Effector CD4-positive, alpha-beta T cell (primary cell): ENCODE results near the gene INTU.

Experiments used
- DNase-seq: peaks from one replicate; pipeline ENCODE4 v3.0.0-alpha.2; 2020

Gene INTU

DNA sequence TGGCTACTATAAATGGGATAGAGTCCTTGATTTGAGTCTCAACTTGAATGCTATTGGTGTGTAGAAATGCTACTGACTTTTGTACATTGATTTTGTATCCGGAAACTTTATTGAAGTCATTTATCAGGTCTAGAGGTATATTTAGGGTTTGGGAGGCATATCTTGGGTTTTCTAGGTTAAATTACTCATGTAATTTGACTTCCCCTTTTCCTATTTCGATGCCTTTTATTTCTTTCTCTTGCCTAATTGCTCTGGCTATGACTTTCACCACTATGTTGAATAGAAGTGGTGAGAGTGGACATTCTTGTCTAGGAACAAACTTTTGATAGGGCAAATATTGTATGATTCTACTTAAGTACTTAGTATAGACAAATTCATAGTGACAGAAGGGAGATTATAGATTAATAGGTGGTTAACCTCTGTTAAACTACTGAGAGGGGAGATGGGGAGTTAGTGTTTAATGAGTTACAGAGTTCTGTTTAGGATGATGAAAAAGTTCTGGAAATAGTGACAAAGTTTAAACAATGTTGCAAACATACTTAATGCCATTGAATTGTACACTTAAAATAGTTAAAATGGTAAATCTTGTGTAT lies 126.6 kb downstream of the INTU start:
- DNase-seq, result no peak

DNA sequence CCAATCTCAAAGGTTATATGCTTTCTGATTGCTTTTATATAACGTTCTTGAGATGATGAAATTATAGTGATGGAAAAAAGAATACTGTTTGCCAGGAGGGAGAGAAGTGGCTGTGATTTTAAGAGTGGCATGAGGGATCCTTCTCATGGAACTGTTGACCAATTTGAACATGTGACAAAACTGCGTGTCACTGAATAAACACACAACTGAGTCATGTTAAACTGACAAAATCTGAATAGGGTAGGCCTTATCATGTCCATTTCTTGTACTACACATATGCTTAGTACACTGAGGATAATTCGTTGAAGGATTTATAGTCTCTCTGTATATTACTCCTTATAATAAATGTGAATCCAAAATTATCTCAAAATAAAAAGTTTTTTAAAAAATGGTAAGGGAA lies 127.1 kb downstream of the INTU start:
- DNase-seq, result no peak

DNA sequence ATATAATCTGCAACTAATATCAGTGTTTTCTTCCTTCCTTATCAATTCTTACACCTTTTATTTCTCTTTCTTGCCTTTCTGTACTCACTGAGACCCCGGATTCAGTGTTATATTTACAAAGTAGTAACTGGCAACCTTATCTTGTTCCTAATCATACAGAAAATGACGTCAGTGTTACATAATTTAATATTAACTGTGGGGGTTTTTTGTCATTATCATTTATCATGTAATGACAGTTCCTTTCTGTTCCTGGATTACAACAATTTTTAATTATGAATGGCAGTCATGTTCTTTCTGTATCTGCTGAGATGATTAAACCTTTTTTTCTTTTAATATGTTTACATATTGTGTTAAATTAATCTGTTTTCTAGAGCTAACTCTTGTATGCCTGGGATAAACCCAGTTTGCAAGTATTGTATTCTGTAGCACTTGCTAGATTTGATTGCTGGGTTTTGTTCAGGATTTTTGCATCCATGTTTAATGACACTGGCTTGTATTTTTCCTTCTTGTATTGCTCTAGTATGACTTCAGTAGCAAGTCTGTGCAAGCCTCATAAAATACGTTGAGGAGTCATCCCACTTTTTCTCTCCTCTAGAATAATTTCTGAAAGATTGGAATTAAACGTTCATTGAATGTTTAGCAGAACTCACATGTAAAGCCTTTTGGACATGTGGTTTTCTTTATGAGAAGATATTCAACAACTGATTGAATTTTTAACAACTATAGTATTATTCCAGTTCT lies 138.9 kb downstream of the INTU start:
- no peak for DNase-seq

GRCh38 chr4:127772769-127773671 lies 140.3 kb downstream of the INTU start:
- DNase-seq, result no peak

- DNase-seq, result no peak
Observed at GRCh38 chr4:127775843-127776242, 143.1 kb downstream of the INTU start.
